ENCODE measurements around the gene EML4. TPM values are rescaled to one million over a fixed set of nuclear protein-coding genes. Genes with fewer than 3 reads are reported as not detected.

The EML4 gene
- total RNA-seq, 1 donor from 2014 or later, result 117 TPM

- no peak for DNase-seq (ENCODE audit: extremely low spot score, unreplicated experiment)
- Mint-ChIP-seq H3K27ac (peak overlapping the region; percentile 60), H3K9me3 (peaks cover 18% of the 10 kb centered on the region), H3K4me3 (peak overlapping the region; percentile 35), H3K4me1 (ENCODE audit: unreplicated experiment) (peaks cover 35% of the 10 kb centered on the region), H3K36me3 (peaks cover 23% of the 10 kb centered on the region), H3K27me3 (no peaks in the 10 kb centered on the region)
- TF ChIP-seq, protein P1, sequence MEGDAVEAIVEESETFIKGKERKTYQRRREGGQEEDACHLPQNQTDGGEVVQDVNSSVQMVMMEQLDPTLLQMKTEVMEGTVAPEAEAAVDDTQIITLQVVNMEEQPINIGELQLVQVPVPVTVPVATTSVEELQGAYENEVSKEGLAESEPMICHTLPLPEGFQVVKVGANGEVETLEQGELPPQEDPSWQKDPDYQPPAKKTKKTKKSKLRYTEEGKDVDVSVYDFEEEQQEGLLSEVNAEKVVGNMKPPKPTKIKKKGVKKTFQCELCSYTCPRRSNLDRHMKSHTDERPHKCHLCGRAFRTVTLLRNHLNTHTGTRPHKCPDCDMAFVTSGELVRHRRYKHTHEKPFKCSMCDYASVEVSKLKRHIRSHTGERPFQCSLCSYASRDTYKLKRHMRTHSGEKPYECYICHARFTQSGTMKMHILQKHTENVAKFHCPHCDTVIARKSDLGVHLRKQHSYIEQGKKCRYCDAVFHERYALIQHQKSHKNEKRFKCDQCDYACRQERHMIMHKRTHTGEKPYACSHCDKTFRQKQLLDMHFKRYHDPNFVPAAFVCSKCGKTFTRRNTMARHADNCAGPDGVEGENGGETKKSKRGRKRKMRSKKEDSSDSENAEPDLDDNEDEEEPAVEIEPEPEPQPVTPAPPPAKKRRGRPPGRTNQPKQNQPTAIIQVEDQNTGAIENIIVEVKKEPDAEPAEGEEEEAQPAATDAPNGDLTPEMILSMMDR (conservative IDR thresholded peaks at IDR 0.05), result peak; percentile 54
These were observed 27.5 kb downstream of the EML4 start for GRCh38 chr2:42196403-42197267.

DNA sequence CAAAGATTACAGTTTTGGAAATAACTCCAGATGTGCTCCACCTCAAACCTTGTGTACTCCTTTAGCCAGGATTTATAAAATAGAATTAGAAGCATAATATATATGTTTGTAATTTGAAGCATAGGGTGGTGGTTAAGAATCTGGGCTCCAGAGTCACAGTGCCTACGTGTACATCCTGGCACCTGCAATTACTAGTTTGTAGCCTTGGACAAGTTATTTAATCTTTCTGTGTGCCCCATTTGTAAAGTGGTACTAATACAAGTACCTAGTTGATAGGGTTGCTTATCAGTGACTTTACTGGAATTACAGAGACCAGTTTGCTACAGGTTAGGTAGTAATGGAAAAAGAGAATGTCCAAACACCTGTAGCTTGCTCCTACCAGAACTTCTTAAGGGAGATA lies 28.6 kb downstream of the EML4 start:
- peaks cover 29% of the 10 kb centered on the region for H3K4me1 Mint-ChIP-seq (ENCODE audit: unreplicated experiment)
- H3K9me3 Mint-ChIP-seq, result peaks cover 18% of the 10 kb centered on the region
- H3K27ac Mint-ChIP-seq, result no peak overlapping the region
- H3K4me3 Mint-ChIP-seq, result no peak overlapping the region
- peaks cover 27% of the 10 kb centered on the region for H3K36me3 Mint-ChIP-seq
- TF ChIP-seq, protein P1 (conservative IDR thresholded peaks at IDR 0.05), result no peak
- no peaks in the 10 kb centered on the region for H3K27me3 Mint-ChIP-seq
- no peak for DNase-seq (ENCODE audit: extremely low spot score, unreplicated experiment)

DNA sequence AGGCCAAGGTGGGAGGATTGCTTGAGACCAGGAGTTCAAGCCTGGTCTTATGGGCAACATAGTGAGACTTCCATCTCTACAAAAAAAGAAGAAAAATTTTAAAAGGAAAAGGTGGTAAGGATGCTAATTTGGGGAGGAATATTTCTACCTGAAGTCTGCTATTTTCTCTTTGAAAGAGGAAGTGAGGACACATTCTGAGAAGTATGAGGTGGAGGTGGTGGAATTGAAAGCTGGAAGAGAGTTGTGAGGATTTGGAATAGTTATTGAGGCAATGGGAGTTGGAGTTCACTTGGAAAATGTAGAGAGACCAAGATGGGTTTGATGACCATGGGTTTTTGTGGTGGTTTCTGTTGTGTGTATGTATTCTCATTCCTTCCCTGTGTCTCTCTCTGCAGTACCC lies 29.3 kb downstream of the EML4 start:
- no peak overlapping the region for H3K27ac Mint-ChIP-seq
- peaks cover 27% of the 10 kb centered on the region for H3K36me3 Mint-ChIP-seq
- H3K4me1 Mint-ChIP-seq (ENCODE audit: unreplicated experiment), result peaks cover 24% of the 10 kb centered on the region
- peaks cover 18% of the 10 kb centered on the region for H3K9me3 Mint-ChIP-seq
- no peak overlapping the region for H3K4me3 Mint-ChIP-seq
- TF ChIP-seq, protein P1 (conservative IDR thresholded peaks at IDR 0.05), result no peak
- H3K27me3 Mint-ChIP-seq, result no peaks in the 10 kb centered on the region
- DNase-seq (ENCODE audit: extremely low spot score, unreplicated experiment), result no peak

DNA sequence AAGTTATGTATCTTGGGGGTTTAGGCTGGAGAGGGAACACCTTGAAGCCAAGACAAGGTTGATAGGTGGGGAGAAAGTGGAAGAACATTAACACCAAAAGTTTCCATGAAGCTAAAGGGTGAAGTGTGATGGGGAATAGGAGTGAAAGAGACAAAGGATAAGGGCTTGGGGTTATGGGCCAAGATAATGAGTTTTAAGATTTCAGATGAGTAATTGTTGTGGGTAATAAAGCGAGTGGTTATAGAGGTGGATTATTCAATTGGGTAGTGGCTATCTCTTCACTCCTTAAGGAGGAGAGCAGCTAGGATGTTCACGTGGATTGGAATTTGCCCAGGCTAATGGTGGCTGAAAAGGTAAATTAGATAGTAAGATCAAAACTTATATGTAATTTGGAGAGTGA lies 29.8 kb downstream of the EML4 start:
- H3K9me3 Mint-ChIP-seq, result peaks cover 18% of the 10 kb centered on the region
- H3K4me1 Mint-ChIP-seq (ENCODE audit: unreplicated experiment), result peaks cover 20% of the 10 kb centered on the region
- H3K27ac Mint-ChIP-seq, result no peak overlapping the region
- DNase-seq (ENCODE audit: extremely low spot score, unreplicated experiment), result no peak
- peaks cover 27% of the 10 kb centered on the region for H3K36me3 Mint-ChIP-seq
- TF ChIP-seq, protein P1 (conservative IDR thresholded peaks at IDR 0.05), result no peak
- H3K27me3 Mint-ChIP-seq, result no peaks in the 10 kb centered on the region
- H3K4me3 Mint-ChIP-seq, result no peak overlapping the region

GRCh38 chr2:42199626-42200025 lies 30.5 kb downstream of the EML4 start:
- Mint-ChIP-seq H3K36me3 (peaks cover 27% of the 10 kb centered on the region), H3K27me3 (no peaks in the 10 kb centered on the region), H3K27ac (no peak overlapping the region), H3K9me3 (peaks cover 18% of the 10 kb centered on the region), H3K4me1 (ENCODE audit: unreplicated experiment) (peaks cover 20% of the 10 kb centered on the region), H3K4me3 (no peak overlapping the region)
- no peak for DNase-seq (ENCODE audit: extremely low spot score, unreplicated experiment)
- TF ChIP-seq, protein P1 (conservative IDR thresholded peaks at IDR 0.05), result no peak

Measured in type B pancreatic cell (in vitro differentiated cells).